Lower leg skin (tissue), 4 donors: ENCODE measurements around the gene SIPA1. TPM values are rescaled to one million over a fixed set of nuclear protein-coding genes. Genes with fewer than 3 reads are reported as not detected.
"Not testable (repeated sequence)": the region's sequence is repeated elsewhere in the genome, so short reads cannot be mapped to it uniquely, and the experiment has no call there.

Experiments
- DNase-seq, 2 donors: peaks; one replicate each; pipeline ENCODE4 v3.0.0-alpha.2; 2019; ENCODE audit warnings: low spot score in 2 of 2
- H3K4me3 ChIP-seq: fragments of 200-600 bp; sonication (generic); 2 replicates; pipeline ENCODE4 v1.5.1; 2017; ENCODE audit warnings: mild to moderate bottlenecking, low read depth; ENCODE audit not compliant: poor library complexity, severe bottlenecking
- CTCF ChIP-seq, 3 donors: fragments of 450-650 bp; IDR thresholded peaks; one replicate each; pipeline ENCODE4 v1.5.1; 2016; ENCODE audit warnings: antibody characterized with exemption in 3 of 3, mild to moderate bottlenecking in 3 of 3, moderate library complexity in 2 of 3
- POLR2A ChIP-seq, 2 donors: fragments of 450-650 bp; IDR thresholded peaks; one replicate each; pipeline ENCODE4 v1.6.1; 2016 to 2017; ENCODE audit warnings: antibody characterized with exemption in 2 of 2, mild to moderate bottlenecking in 1 of 2, moderate library complexity in 1 of 2
- WGBS, 2 donors: methylation state at CpG; one replicate each; pipeline ENCODE4 v1.1.5; 2018; 5-methylcytosine and 5-hydroxymethylcytosine counted together
- intact Hi-C: fragments of 100-400 bp; cut with DNase I; formaldehyde crosslinking; loops from one replicate; pipeline ENCODE4 v1.15.0; 2023; ENCODE audit warnings: low total_unique reads
- total RNA-seq, 4 donors: library from RNA; depleted of rRNA; stranded (reverse); fragments of >200 nt; gene quantifications; one replicate each; pipeline ENCODE4 v1.1.0, GENCODE V29; 2016

The SIPA1 gene
- total RNA-seq, 4 donors from 2014 or later, result 25.3 to 34.4 (median 28.6) TPM

GRCh38 chr11:65672982-65673381 is 35.1 kb downstream of the SIPA1 start:
- H3K4me3 ChIP-seq, result no peak overlapping the region
- TF ChIP-seq POLR2A (IDR thresholded peaks at IDR 0.05) (no peak), CTCF (IDR thresholded peaks at IDR 0.05) (no peak)
- intact Hi-C loops, result no loop called here
- 92 to 94% methylated on average over 2 of the region's 2 CpGs for WGBS, 2 donors
- no peak for DNase-seq

GRCh38 chr11:65680192-65680743 is 42.4 kb downstream of the SIPA1 start:
- intact Hi-C loops, result no loop called here
- TF ChIP-seq CTCF (IDR thresholded peaks at IDR 0.05) (no peak), POLR2A (IDR thresholded peaks at IDR 0.05) (no peak)
- no peak overlapping the region for H3K4me3 ChIP-seq
- no peak for DNase-seq
- WGBS, 2 donors, result 82 to 84% methylated on average over 5 of the region's 5 CpGs

GRCh38 chr11:65683480-65683879 is 45.6 kb downstream of the SIPA1 start:
- H3K4me3 ChIP-seq, DNase-seq, intact Hi-C loops: not testable (repeated sequence)
- 80 to 83% methylated on average over 6 of the region's 6 CpGs for WGBS, 2 donors

- intact Hi-C loops, result no loop called here
- no peak for DNase-seq
- no peak overlapping the region for H3K4me3 ChIP-seq
- TF ChIP-seq POLR2A (IDR thresholded peaks at IDR 0.05), result no peak
- no peak for TF ChIP-seq CTCF (IDR thresholded peaks at IDR 0.05)
- 84 to 86% methylated on average over 8 of the region's 8 CpGs for WGBS, 2 donors
Measured at GRCh38 chr11:65685981-65686380, 48.1 kb downstream of the SIPA1 start.

GRCh38 chr11:65691847-65692246 is 53.9 kb downstream of the SIPA1 start:
- intact Hi-C loops, H3K4me3 ChIP-seq, DNase-seq: not testable (repeated sequence)
- 92 to 93% methylated on average over 8 of the region's 8 CpGs for WGBS, 2 donors

GRCh38 chr11:65692367-65692766 is 54.5 kb downstream of the SIPA1 start:
- no peak overlapping the region for H3K4me3 ChIP-seq
- WGBS, 2 donors, result 62 to 66% methylated on average over 11 of the region's 11 CpGs
- no peak for DNase-seq
- intact Hi-C loops, result no loop called here
- TF ChIP-seq POLR2A (IDR thresholded peaks at IDR 0.05), result no peak
- TF ChIP-seq CTCF (IDR thresholded peaks at IDR 0.05), result no peak

GRCh38 chr11:65695459-65696241 is 57.7 kb downstream of the SIPA1 start:
- TF ChIP-seq POLR2A (IDR thresholded peaks at IDR 0.05) (no peak), CTCF (IDR thresholded peaks at IDR 0.05) (no peak)
- no peak overlapping the region for H3K4me3 ChIP-seq
- intact Hi-C loops, result no loop called here
- DNase-seq, result no peak
- 67 to 78% methylated on average over 12 of the region's 12 CpGs for WGBS, 2 donors
